Measurements from ENCODE around the gene PARD3. TPM values are rescaled to one million over a fixed set of nuclear protein-coding genes. Genes with fewer than 3 reads are reported as not detected.

PARD3 gene
- total and polyA plus RNA-seq, 7 experiments from 2014 or later: 0.19 to 1.2 (median 0.43) TPM

- intact Hi-C loops (cut with micrococcal nuclease): no loop called here
- ChIA-PET POLR2A (no interaction called here), CTCF (no interaction called here)
- Mint-ChIP-seq H3K4me3 (no peak overlapping the region), H3K27ac (no peak overlapping the region), H3K4me1 (no peaks in the 10 kb centered on the region), H3K9me3 (no peaks in the 10 kb centered on the region), H3K36me3 (no peaks in the 10 kb centered on the region), H3K27me3 (peaks cover 0 to 16% (median 6%) of the 10 kb centered on the region in 5 donors)
- Histone ChIP-seq H3K4me1 (ENCODE audit: control insufficient read depth in 2 of 2, insufficient read depth in 2 of 2, low read length in 2 of 2) (no peaks in the 10 kb centered on the region), H3K4me3 (ENCODE audit: low read length) (no peak overlapping the region), H3K27ac (ENCODE audit: low read depth, low read length) (no peak overlapping the region), H3K9me3 (ENCODE audit: control insufficient read depth in 2 of 3, low read length in 3 of 3) (no peaks in the 10 kb centered on the region), H3K27me3 (ENCODE audit: control insufficient read depth in 2 of 2, insufficient read depth in 2 of 2, low read length in 2 of 2) (no peaks in the 10 kb centered on the region), H3K36me3 (ENCODE audit: control insufficient read depth in 2 of 3, insufficient read depth in 3 of 3, low read length in 3 of 3) (no peaks in the 10 kb centered on the region)
- ATAC-seq (no peak), DNase-seq (no peak)
Observed at GRCh38 chr10:34681933-34682332, 133.2 kb downstream of the PARD3 start.

GRCh38 chr10:34679177-34679576, 135.9 kb downstream of the PARD3 start:
- Histone ChIP-seq H3K27me3 (ENCODE audit: control insufficient read depth in 2 of 2, insufficient read depth in 2 of 2, low read length in 2 of 2) (no peaks in the 10 kb centered on the region), H3K27ac (ENCODE audit: low read depth, low read length) (no peak overlapping the region), H3K36me3 (ENCODE audit: control insufficient read depth in 2 of 3, insufficient read depth in 3 of 3, low read length in 3 of 3) (no peaks in the 10 kb centered on the region), H3K9me3 (ENCODE audit: control insufficient read depth in 2 of 3, low read length in 3 of 3) (no peaks in the 10 kb centered on the region), H3K4me3 (ENCODE audit: low read length) (no peak overlapping the region), H3K4me1 (ENCODE audit: control insufficient read depth in 2 of 2, insufficient read depth in 2 of 2, low read length in 2 of 2) (no peaks in the 10 kb centered on the region)
- Mint-ChIP-seq H3K4me3 (no peak overlapping the region), H3K4me1 (no peaks in the 10 kb centered on the region), H3K27ac (peak overlapping the region in 1 of 9 donors; percentile 6), H3K9me3 (no peaks in the 10 kb centered on the region), H3K27me3 (peaks cover 0 to 21% (median 6%) of the 10 kb centered on the region in 5 donors), H3K36me3 (no peaks in the 10 kb centered on the region)
- CTCF ChIA-PET: no interaction called here
- intact Hi-C loops (cut with micrococcal nuclease): no loop called here
- no peak for DNase-seq
- POLR2A ChIA-PET: no interaction called here
- ATAC-seq: no peak

DNA sequence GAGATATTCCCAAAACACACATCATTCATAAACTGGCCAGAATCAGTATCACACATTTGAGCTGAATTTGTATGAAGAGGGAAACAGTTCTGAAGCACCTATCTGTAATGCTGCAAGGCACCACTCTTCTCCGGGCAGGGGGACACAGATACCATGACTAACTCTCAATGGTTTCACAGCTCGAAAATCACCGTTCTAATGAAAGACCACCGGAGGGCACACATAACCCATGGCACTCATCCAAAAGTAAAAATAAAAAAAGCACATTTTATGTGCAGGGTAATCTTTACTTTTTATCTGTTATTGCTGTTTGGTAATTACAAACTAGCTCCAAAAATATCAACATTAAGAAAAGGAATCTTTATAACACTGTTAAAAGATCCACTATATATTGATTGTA, 137.5 kb downstream of the PARD3 start:
- Mint-ChIP-seq H3K9me3 (no peaks in the 10 kb centered on the region), H3K27ac (no peak overlapping the region), H3K36me3 (no peaks in the 10 kb centered on the region), H3K4me1 (no peaks in the 10 kb centered on the region), H3K27me3 (peaks cover 0 to 24% (median 6%) of the 10 kb centered on the region in 5 donors), H3K4me3 (no peak overlapping the region)
- POLR2A ChIA-PET: no interaction called here
- CTCF ChIA-PET: no interaction called here
- no peak overlapping the region for H3K4me3 ChIP-seq (ENCODE audit: low read length)
- no peaks in the 10 kb centered on the region for H3K9me3 ChIP-seq (ENCODE audit: control insufficient read depth in 2 of 3, low read length in 3 of 3)
- no peak overlapping the region for H3K27ac ChIP-seq (ENCODE audit: low read depth, low read length)
- no peaks in the 10 kb centered on the region for H3K36me3 ChIP-seq (ENCODE audit: control insufficient read depth in 2 of 3, insufficient read depth in 3 of 3, low read length in 3 of 3)
- DNase-seq: no peak
- no peaks in the 10 kb centered on the region for H3K27me3 ChIP-seq (ENCODE audit: control insufficient read depth in 2 of 2, insufficient read depth in 2 of 2, low read length in 2 of 2)
- intact Hi-C loops (cut with micrococcal nuclease): no loop called here
- H3K4me1 ChIP-seq (ENCODE audit: control insufficient read depth in 2 of 2, insufficient read depth in 2 of 2, low read length in 2 of 2): no peaks in the 10 kb centered on the region
- ATAC-seq: no peak

GRCh38 chr10:34677132-34677531, 138.0 kb downstream of the PARD3 start:
- no peaks in the 10 kb centered on the region for H3K27me3 ChIP-seq (ENCODE audit: control insufficient read depth in 2 of 2, insufficient read depth in 2 of 2, low read length in 2 of 2)
- H3K9me3 ChIP-seq (ENCODE audit: control insufficient read depth in 2 of 3, low read length in 3 of 3): no peaks in the 10 kb centered on the region
- H3K4me3 ChIP-seq (ENCODE audit: low read length): no peak overlapping the region
- no peaks in the 10 kb centered on the region for H3K9me3 Mint-ChIP-seq
- POLR2A ChIA-PET: no interaction called here
- intact Hi-C loops (cut with micrococcal nuclease): no loop called here
- peaks cover 0 to 29% (median 6%) of the 10 kb centered on the region in 5 donors for H3K27me3 Mint-ChIP-seq
- H3K36me3 ChIP-seq (ENCODE audit: control insufficient read depth in 2 of 3, insufficient read depth in 3 of 3, low read length in 3 of 3): no peaks in the 10 kb centered on the region
- ATAC-seq (no peak), DNase-seq (no peak)
- no peak overlapping the region for H3K27ac Mint-ChIP-seq
- H3K27ac ChIP-seq (ENCODE audit: low read depth, low read length): no peak overlapping the region
- no peaks in the 10 kb centered on the region for H3K4me1 Mint-ChIP-seq
- H3K4me1 ChIP-seq (ENCODE audit: control insufficient read depth in 2 of 2, insufficient read depth in 2 of 2, low read length in 2 of 2): no peaks in the 10 kb centered on the region
- H3K36me3 Mint-ChIP-seq: no peaks in the 10 kb centered on the region
- H3K4me3 Mint-ChIP-seq: no peak overlapping the region
- CTCF ChIA-PET: no interaction called here

GRCh38 chr10:34674176-34674575, 140.9 kb downstream of the PARD3 start:
- ChIA-PET CTCF (no interaction called here), POLR2A (no interaction called here)
- ATAC-seq (no peak), DNase-seq (no peak)
- Histone ChIP-seq H3K4me3 (ENCODE audit: low read length) (no peak overlapping the region), H3K27me3 (ENCODE audit: control insufficient read depth in 2 of 2, insufficient read depth in 2 of 2, low read length in 2 of 2) (no peaks in the 10 kb centered on the region), H3K27ac (ENCODE audit: low read depth, low read length) (no peak overlapping the region), H3K4me1 (ENCODE audit: control insufficient read depth in 2 of 2, insufficient read depth in 2 of 2, low read length in 2 of 2) (no peaks in the 10 kb centered on the region), H3K36me3 (ENCODE audit: control insufficient read depth in 2 of 3, insufficient read depth in 3 of 3, low read length in 3 of 3) (no peaks in the 10 kb centered on the region), H3K9me3 (ENCODE audit: control insufficient read depth in 2 of 3, low read length in 3 of 3) (no peaks in the 10 kb centered on the region)
- Mint-ChIP-seq H3K4me1 (no peaks in the 10 kb centered on the region), H3K27me3 (peaks cover 0 to 27% (median 6%) of the 10 kb centered on the region in 5 donors), H3K36me3 (no peaks in the 10 kb centered on the region), H3K27ac (no peak overlapping the region), H3K4me3 (no peak overlapping the region), H3K9me3 (no peaks in the 10 kb centered on the region)
- intact Hi-C loops (cut with micrococcal nuclease): no loop called here

- no peak overlapping the region for H3K4me3 Mint-ChIP-seq
- no peak overlapping the region for H3K27ac Mint-ChIP-seq
- no peak for ATAC-seq
- no peaks in the 10 kb centered on the region for H3K9me3 ChIP-seq (ENCODE audit: control insufficient read depth in 2 of 3, low read length in 3 of 3)
- no peak overlapping the region for H3K27ac ChIP-seq (ENCODE audit: low read depth, low read length)
- no peaks in the 10 kb centered on the region for H3K4me1 Mint-ChIP-seq
- H3K27me3 ChIP-seq (ENCODE audit: control insufficient read depth in 2 of 2, insufficient read depth in 2 of 2, low read length in 2 of 2): no peaks in the 10 kb centered on the region
- ChIA-PET POLR2A (no interaction called here), CTCF (no interaction called here)
- no peaks in the 10 kb centered on the region for H3K36me3 Mint-ChIP-seq
- peaks cover 2 to 21% (median 7%) of the 10 kb centered on the region in 5 donors for H3K27me3 Mint-ChIP-seq
- no peaks in the 10 kb centered on the region for H3K36me3 ChIP-seq (ENCODE audit: control insufficient read depth in 2 of 3, insufficient read depth in 3 of 3, low read length in 3 of 3)
- DNase-seq: no peak
- intact Hi-C loops (cut with micrococcal nuclease): no loop called here
- H3K9me3 Mint-ChIP-seq: peaks cover 0 to 2% (median 0%) of the 10 kb centered on the region in 11 donors
- H3K4me1 ChIP-seq (ENCODE audit: control insufficient read depth in 2 of 2, insufficient read depth in 2 of 2, low read length in 2 of 2): no peaks in the 10 kb centered on the region
- H3K4me3 ChIP-seq (ENCODE audit: low read length): no peak overlapping the region
Observed at GRCh38 chr10:34670081-34670480, 145.0 kb downstream of the PARD3 start.

- DNase-seq: no peak
- no peaks in the 10 kb centered on the region for H3K4me1 Mint-ChIP-seq
- H3K36me3 ChIP-seq (ENCODE audit: control insufficient read depth in 2 of 3, insufficient read depth in 3 of 3, low read length in 3 of 3): no peaks in the 10 kb centered on the region
- intact Hi-C loops (cut with micrococcal nuclease): loop anchor here in 1 of 2 donors (5.0 kb wide), 1 partner anchor 358 kb away; no protein-coding TSS in a partner anchor
- ChIA-PET CTCF (no interaction called here), POLR2A (no interaction called here)
- H3K9me3 ChIP-seq (ENCODE audit: control insufficient read depth in 2 of 3, low read length in 3 of 3): no peaks in the 10 kb centered on the region
- peaks cover 2 to 21% (median 7%) of the 10 kb centered on the region in 5 donors for H3K27me3 Mint-ChIP-seq
- H3K27ac ChIP-seq (ENCODE audit: low read depth, low read length): no peak overlapping the region
- no peaks in the 10 kb centered on the region for H3K4me1 ChIP-seq (ENCODE audit: control insufficient read depth in 2 of 2, insufficient read depth in 2 of 2, low read length in 2 of 2)
- H3K36me3 Mint-ChIP-seq: no peaks in the 10 kb centered on the region
- no peak overlapping the region for H3K4me3 Mint-ChIP-seq
- H3K27ac Mint-ChIP-seq: no peak overlapping the region
- H3K9me3 Mint-ChIP-seq: peaks cover 0 to 2% (median 0%) of the 10 kb centered on the region in 11 donors
- no peak overlapping the region for H3K4me3 ChIP-seq (ENCODE audit: low read length)
- no peaks in the 10 kb centered on the region for H3K27me3 ChIP-seq (ENCODE audit: control insufficient read depth in 2 of 2, insufficient read depth in 2 of 2, low read length in 2 of 2)
- no peak for ATAC-seq
Observed at GRCh38 chr10:34669079-34669478, 146.0 kb downstream of the PARD3 start.

All from naive thymus-derived CD4-positive, alpha-beta T cell (primary cell).